CD14-positive monocyte (primary cell): Measurements from ENCODE around the gene OLFML1. TPM values are rescaled to one million over a fixed set of nuclear protein-coding genes. Genes with fewer than 3 reads are reported as not detected.
A peak's percentile ranks its signal among the peaks of the same experiment; 100 is the strongest.

Experiments
- DNase-seq, 3 donors: peaks; one replicate each; pipeline ENCODE4 v3.0.0-alpha.2; 2011 to 2022
- H2AFZ ChIP-seq: 2 replicates; pipeline ENCODE4 v1.6.0; 2012; ENCODE audit warnings: mild to moderate bottlenecking, low read depth, low read length, inconsistent platforms; ENCODE audit not compliant: insufficient read depth, poor library complexity, severe bottlenecking
- H3K27ac ChIP-seq, 2 donors: 1 replicate in 1 of 2; 2 replicates in 1 of 2; pipeline ENCODE4 v1.5.1; 2012 to 2013; ENCODE audit warnings: low read length in 2 of 2, control low read depth in 1 of 2, inconsistent platforms in 1 of 2, low read depth in 1 of 2, mild to moderate bottlenecking in 1 of 2
- H3K27me3 ChIP-seq, 2 donors: one replicate each; pipeline versions ENCODE4 v1.6.0 to v1.6.1; 2011 to 2013; ENCODE audit warnings: low read length in 2 of 2; ENCODE audit not compliant: control insufficient read depth in 2 of 2, insufficient read depth in 2 of 2
- H3K36me3 ChIP-seq, 2 donors: replicated peaks in 1 of 2; 1 replicate in 1 of 2; 2 replicates in 1 of 2; pipeline versions ENCODE4 v1.5.1 to v1.6.1; 2012 to 2013; ENCODE audit warnings: low read length in 2 of 2, control low read depth in 1 of 2, inconsistent platforms in 1 of 2, mild to moderate bottlenecking in 1 of 2; ENCODE audit not compliant: insufficient read depth in 2 of 2, control insufficient read depth in 1 of 2
- H3K4me1 ChIP-seq, 2 donors: 1 replicate in 1 of 2; 2 replicates in 1 of 2; pipeline versions ENCODE4 v1.5.1 to v1.6.1; 2012 to 2013; ENCODE audit warnings: low read length in 2 of 2, control low read depth in 1 of 2, inconsistent platforms in 1 of 2, mild to moderate bottlenecking in 1 of 2, moderate library complexity in 1 of 2; ENCODE audit not compliant: insufficient read depth in 2 of 2, control insufficient read depth in 1 of 2
- H3K4me2 ChIP-seq: replicated peaks from 2 replicates; pipeline ENCODE3; 2012; ENCODE audit warnings: low read length, moderate library complexity, mild to moderate bottlenecking; ENCODE audit not compliant: poor library complexity, severe bottlenecking; ENCODE audit errors: extremely low read depth
- H3K4me3 ChIP-seq, 3 experiments: fragments of 200-600 bp in 1 of 3; sonication (generic) in 1 of 3; replicated peaks in 1 of 3; 1 replicate in 2 of 3; 2 replicates in 1 of 3; pipeline ENCODE4 v1.5.1; 2011 to 2013; ENCODE audit warnings: low read length in 3 of 3, mild to moderate bottlenecking in 3 of 3, control low read depth in 2 of 3, low read depth in 2 of 3, inconsistent platforms in 1 of 3, moderate library complexity in 1 of 3
- H3K79me2 ChIP-seq: 2 replicates; pipeline ENCODE4 v1.6.0; 2012; ENCODE audit warnings: mild to moderate bottlenecking, control low read depth, inconsistent platforms, low read length, moderate library complexity; ENCODE audit not compliant: insufficient read depth
- H3K9ac ChIP-seq: 2 replicates; pipeline ENCODE4 v1.6.0; 2017; ENCODE audit warnings: low read length, mild to moderate bottlenecking; ENCODE audit not compliant: insufficient read depth, poor library complexity, severe bottlenecking
- H3K9me3 ChIP-seq, 2 donors: replicated peaks in 1 of 2; 1 replicate in 1 of 2; 2 replicates in 1 of 2; pipeline versions ENCODE4 v1.5.1 to v1.6.1; 2012 to 2013; ENCODE audit warnings: low read length in 2 of 2, control low read depth in 1 of 2; ENCODE audit not compliant: control insufficient read depth in 1 of 2, insufficient read depth in 1 of 2
- H4K20me1 ChIP-seq: 2 replicates; pipeline ENCODE4 v1.6.0; 2012; ENCODE audit warnings: mild to moderate bottlenecking, low read length, control low read depth, moderate library complexity; ENCODE audit not compliant: insufficient read depth
- H3K27ac Mint-ChIP-seq, 7 donors: one replicate each; pipeline ENCODE4 v1.8.0; 2020; ENCODE audit warnings: mild to moderate bottlenecking in 7 of 7, mixed read lengths in 7 of 7, moderate library complexity in 6 of 7, inconsistent platforms in 2 of 7
- H3K27me3 Mint-ChIP-seq, 3 donors: one replicate each; pipeline ENCODE4 v1.8.0; 2021 to 2022; ENCODE audit warnings: low read depth in 3 of 3, mild to moderate bottlenecking in 3 of 3, mixed read lengths in 3 of 3, moderate library complexity in 3 of 3, inconsistent platforms in 1 of 3
- H3K36me3 Mint-ChIP-seq, 2 donors: one replicate each; pipeline ENCODE4 v1.8.0; 2020; ENCODE audit warnings: mixed read lengths in 2 of 2, inconsistent platforms in 1 of 2, mild to moderate bottlenecking in 1 of 2
- H3K4me1 Mint-ChIP-seq: one replicate; pipeline ENCODE4 v1.8.0; 2020; ENCODE audit warnings: mild to moderate bottlenecking, mixed read lengths
- H3K4me3 Mint-ChIP-seq, 2 donors: one replicate each; pipeline ENCODE4 v1.8.0; 2020; ENCODE audit warnings: mild to moderate bottlenecking in 2 of 2, mixed read lengths in 2 of 2, moderate library complexity in 1 of 2
- H3K9me3 Mint-ChIP-seq, 7 donors: one replicate each; pipeline ENCODE4 v1.8.0; 2020 to 2022; ENCODE audit warnings: mixed read lengths in 7 of 7, mild to moderate bottlenecking in 6 of 7, moderate library complexity in 6 of 7, inconsistent platforms in 2 of 7
- WGBS: methylation state at CpG from one replicate; pipeline ENCODE4 v1.1.5; 2013; ENCODE audit warnings: missing lambda C conversion rate; ENCODE audit not compliant: insufficient coverage; 5-methylcytosine and 5-hydroxymethylcytosine counted together
- intact Hi-C, 2 donors: fragments of 100-400 bp; cut with micrococcal nuclease; formaldehyde crosslinking; loops; one replicate each; pipeline versions ENCODE4 v1.15.0 to v1.15.1; 2023
- polyA plus RNA-seq, 3 donors: library from polyadenylated mRNA; depleted of rRNA in 1 of 3; unstranded in 2 of 3; stranded (reverse) in 1 of 3; fragments of 300-500 nt in 2 of 3; fragments of >200 nt in 1 of 3; fragmentation: Illumina TruSeq in 2 of 3; gene quantifications; 1 replicate in 2 of 3; 2 replicates in 1 of 3; pipeline ENCODE4 v1.2.3, GENCODE V29; 2012 to 2021
- TF ChIP-seq, protein P1 (sequence below): fragments of 200-600 bp; IDR thresholded peaks from one replicate; pipeline ENCODE4 v1.8.0; 2022; ENCODE audit warnings: antibody characterized with exemption, mild to moderate bottlenecking

Gene OLFML1
- polyA plus RNA-seq, 3 donors = 0.11 to 0.17 TPM; not detected in 1

GRCh38 chr11:7439746-7440320 is 45.5 kb upstream of the OLFML1 start:
- H4K20me1 ChIP-seq = no peaks in the 10 kb centered on the region
- no peak overlapping the region for H3K27ac ChIP-seq
- peaks cover 39 to 42% of the 10 kb centered on the region in 2 donors for H3K4me1 ChIP-seq
- peak overlapping the region in 1 of 2 donors; percentile 27 for H3K4me3 Mint-ChIP-seq
- no peaks in the 10 kb centered on the region for H3K27me3 ChIP-seq
- H3K36me3 ChIP-seq = no peaks in the 10 kb centered on the region
- H3K9ac ChIP-seq = no peak overlapping the region
- intact Hi-C loops = loop anchor here (10.0 kb wide), 3 partner anchors 75 to 345 kb away; partner anchors contain the start of gene PPFIBP2 (in 1 of the 2)
- peaks cover 0 to 9% of the 10 kb centered on the region in 2 donors for H3K36me3 Mint-ChIP-seq
- H3K27ac Mint-ChIP-seq = peak overlapping the region in 1 of 7 donors; percentile 73
- 100% methylated on average over 1 of the region's 3 CpGs for WGBS
- peaks cover under 1 to 9% (median 2%) of the 10 kb centered on the region in 3 donors for H3K27me3 Mint-ChIP-seq
- DNase-seq = peak in 1 of 3 donors; percentile 12
- no peaks in the 10 kb centered on the region for H3K9me3 ChIP-seq
- H2AFZ ChIP-seq = no peak overlapping the region
- no peaks in the 10 kb centered on the region for H3K79me2 ChIP-seq
- H3K4me3 ChIP-seq = no peak overlapping the region
- H3K4me1 Mint-ChIP-seq = peaks cover 50% of the 10 kb centered on the region
- TF ChIP-seq, protein P1, sequence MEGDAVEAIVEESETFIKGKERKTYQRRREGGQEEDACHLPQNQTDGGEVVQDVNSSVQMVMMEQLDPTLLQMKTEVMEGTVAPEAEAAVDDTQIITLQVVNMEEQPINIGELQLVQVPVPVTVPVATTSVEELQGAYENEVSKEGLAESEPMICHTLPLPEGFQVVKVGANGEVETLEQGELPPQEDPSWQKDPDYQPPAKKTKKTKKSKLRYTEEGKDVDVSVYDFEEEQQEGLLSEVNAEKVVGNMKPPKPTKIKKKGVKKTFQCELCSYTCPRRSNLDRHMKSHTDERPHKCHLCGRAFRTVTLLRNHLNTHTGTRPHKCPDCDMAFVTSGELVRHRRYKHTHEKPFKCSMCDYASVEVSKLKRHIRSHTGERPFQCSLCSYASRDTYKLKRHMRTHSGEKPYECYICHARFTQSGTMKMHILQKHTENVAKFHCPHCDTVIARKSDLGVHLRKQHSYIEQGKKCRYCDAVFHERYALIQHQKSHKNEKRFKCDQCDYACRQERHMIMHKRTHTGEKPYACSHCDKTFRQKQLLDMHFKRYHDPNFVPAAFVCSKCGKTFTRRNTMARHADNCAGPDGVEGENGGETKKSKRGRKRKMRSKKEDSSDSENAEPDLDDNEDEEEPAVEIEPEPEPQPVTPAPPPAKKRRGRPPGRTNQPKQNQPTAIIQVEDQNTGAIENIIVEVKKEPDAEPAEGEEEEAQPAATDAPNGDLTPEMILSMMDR = no peak
- no peak overlapping the region for H3K4me2 ChIP-seq
- H3K9me3 Mint-ChIP-seq = peaks cover 0 to 2% (median 0%) of the 10 kb centered on the region in 7 donors

DNA sequence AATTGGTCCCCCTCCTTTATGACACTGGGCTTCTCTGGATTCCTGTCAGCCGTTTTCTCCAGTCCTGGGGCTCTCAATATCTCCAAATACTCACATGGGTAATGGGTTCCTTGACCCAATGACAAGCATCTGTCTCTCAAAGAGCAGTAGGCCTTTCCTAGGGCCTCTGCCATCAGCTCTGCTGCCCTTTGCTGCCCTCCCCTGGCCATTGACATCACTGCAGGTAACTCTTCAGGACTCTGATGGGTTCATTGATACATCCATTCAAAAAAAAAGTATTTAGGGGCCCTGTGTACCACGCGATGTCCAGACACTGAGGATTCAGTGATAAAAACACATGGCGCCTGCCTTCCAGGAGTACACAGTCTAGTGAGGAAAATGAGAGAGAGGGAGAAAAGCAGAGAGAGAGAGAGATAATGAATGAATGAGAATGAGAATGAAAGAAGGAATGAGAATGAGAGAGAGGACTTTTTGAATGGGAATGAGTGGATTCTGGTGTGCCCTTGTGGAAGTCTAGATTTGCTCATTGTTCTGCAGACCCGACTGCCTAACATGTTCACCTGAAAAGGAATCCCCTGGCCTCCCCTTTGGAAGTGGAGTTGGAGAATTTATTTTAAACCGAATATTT is 42.6 kb upstream of the OLFML1 start:
- H4K20me1 ChIP-seq = no peaks in the 10 kb centered on the region
- H3K9ac ChIP-seq = no peak overlapping the region
- no peaks in the 10 kb centered on the region for H3K27me3 ChIP-seq
- H3K36me3 ChIP-seq = no peaks in the 10 kb centered on the region
- Mint-ChIP-seq H3K9me3 (peaks cover 0 to 2% (median 0%) of the 10 kb centered on the region in 7 donors), H3K4me1 (peaks cover 26% of the 10 kb centered on the region), H3K4me3 (no peak overlapping the region), H3K36me3 (peaks cover 0 to 9% of the 10 kb centered on the region in 2 donors), H3K27ac (no peak overlapping the region), H3K27me3 (peaks cover 2 to 13% (median 4%) of the 10 kb centered on the region in 3 donors)
- H3K9me3 ChIP-seq = no peaks in the 10 kb centered on the region
- peaks cover 18 to 24% of the 10 kb centered on the region in 2 donors for H3K4me1 ChIP-seq
- no peak overlapping the region for H2AFZ ChIP-seq
- H3K4me3 ChIP-seq = no peak overlapping the region
- no peaks in the 10 kb centered on the region for H3K79me2 ChIP-seq
- DNase-seq = peak; percentile 45 to 67 (median 56)
- H3K27ac ChIP-seq = no peak overlapping the region
- TF ChIP-seq, protein P1 = peak; percentile 89
- intact Hi-C loops = loop anchor here (10.0 kb wide), 3 partner anchors 72 to 348 kb away; partner anchors contain the start of gene PPFIBP2 (in 1 of the 2)
- 21% methylated on average over 4 of the region's 6 CpGs for WGBS
- no peak overlapping the region for H3K4me2 ChIP-seq
